ENCODE results near the gene OSBPL1A. TPM values are rescaled to one million over a fixed set of nuclear protein-coding genes. Genes with fewer than 3 reads are reported as not detected.

OSBPL1A gene
- total RNA-seq, 1 donor from 2014 or later, result 18.3 TPM

DNA sequence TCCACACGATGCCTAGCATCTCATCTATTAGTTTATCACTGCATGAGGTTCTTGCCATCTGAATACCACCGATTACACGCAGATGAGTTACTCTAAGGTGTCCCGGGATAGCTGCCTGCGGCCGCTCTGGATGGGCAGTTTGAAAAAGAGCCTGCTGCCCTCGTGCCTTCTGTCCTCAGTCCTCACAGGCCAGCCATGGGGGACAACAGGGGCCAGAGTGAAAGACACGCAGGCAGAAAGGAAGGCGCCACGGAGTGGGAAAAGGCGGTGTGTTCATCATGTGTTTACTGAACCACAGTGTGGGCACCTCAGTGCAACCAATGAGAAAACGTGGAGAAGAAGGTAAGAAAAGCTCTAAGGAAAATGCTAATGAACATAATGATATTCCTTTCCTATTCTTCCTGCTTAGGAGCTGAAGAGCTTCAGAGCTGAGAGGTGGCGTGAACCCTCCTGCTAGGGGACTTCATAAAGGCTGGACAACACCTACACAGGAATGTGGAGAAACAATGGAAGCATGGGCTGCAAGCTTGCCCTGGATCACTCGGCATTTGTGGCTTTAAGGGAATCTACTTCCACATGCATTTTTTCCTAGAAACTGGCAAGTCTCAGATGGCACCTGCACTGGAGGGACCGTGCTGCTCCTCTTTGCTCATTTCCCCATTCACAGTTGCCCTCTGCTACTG is 207.8 kb downstream of the OSBPL1A start:
- H3K27me3 ChIP-seq (ENCODE audit: control insufficient read depth, insufficient read depth, low read length), result no peaks in the 10 kb centered on the region
- DNase-seq (ENCODE audit: low read depth), result no peak
- H3K4me3 ChIP-seq (ENCODE audit: low read depth, low read length), result no peak overlapping the region
- H3K36me3 ChIP-seq (ENCODE audit: control insufficient read depth, insufficient read depth, low read length), result no peaks in the 10 kb centered on the region
- TF ChIP-seq, protein P1, sequence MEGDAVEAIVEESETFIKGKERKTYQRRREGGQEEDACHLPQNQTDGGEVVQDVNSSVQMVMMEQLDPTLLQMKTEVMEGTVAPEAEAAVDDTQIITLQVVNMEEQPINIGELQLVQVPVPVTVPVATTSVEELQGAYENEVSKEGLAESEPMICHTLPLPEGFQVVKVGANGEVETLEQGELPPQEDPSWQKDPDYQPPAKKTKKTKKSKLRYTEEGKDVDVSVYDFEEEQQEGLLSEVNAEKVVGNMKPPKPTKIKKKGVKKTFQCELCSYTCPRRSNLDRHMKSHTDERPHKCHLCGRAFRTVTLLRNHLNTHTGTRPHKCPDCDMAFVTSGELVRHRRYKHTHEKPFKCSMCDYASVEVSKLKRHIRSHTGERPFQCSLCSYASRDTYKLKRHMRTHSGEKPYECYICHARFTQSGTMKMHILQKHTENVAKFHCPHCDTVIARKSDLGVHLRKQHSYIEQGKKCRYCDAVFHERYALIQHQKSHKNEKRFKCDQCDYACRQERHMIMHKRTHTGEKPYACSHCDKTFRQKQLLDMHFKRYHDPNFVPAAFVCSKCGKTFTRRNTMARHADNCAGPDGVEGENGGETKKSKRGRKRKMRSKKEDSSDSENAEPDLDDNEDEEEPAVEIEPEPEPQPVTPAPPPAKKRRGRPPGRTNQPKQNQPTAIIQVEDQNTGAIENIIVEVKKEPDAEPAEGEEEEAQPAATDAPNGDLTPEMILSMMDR (IDR thresholded peaks at IDR 0.05; ENCODE audit: insufficient read depth, low read length, poor library complexity, severe bottlenecking), result no peak

DNA sequence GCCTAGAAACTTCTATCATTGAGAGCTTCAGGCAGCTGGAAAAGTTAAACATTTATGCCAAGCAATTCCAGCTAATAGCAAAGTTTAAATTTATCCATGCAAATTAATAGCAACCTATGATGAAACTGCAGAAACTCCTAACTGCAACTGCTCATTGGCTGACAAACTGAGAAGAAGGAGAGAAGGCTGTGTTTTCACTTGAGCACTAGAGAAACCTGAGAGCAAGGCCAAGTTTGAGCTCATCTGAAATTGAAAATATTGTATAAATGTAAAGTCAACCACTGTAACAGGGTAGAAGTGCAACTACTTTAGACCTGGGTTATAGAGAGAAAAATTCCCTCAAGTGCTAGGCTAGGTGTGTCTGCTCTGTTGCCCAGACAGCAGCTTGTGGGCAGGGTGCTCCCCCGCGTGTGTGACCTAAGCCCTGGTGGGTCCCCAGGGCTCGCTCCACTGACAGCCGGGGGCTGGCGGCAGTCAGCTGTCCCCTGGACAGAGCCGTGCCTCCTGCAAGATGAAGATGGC is 208.6 kb downstream of the OSBPL1A start:
- no peak for DNase-seq (ENCODE audit: low read depth)
- Histone ChIP-seq H3K27me3 (ENCODE audit: control insufficient read depth, insufficient read depth, low read length) (no peaks in the 10 kb centered on the region), H3K4me3 (ENCODE audit: low read depth, low read length) (no peak overlapping the region), H3K36me3 (ENCODE audit: control insufficient read depth, insufficient read depth, low read length) (no peaks in the 10 kb centered on the region)
- TF ChIP-seq, protein P1 (IDR thresholded peaks at IDR 0.05; ENCODE audit: insufficient read depth, low read length, poor library complexity, severe bottlenecking), result no peak

DNA sequence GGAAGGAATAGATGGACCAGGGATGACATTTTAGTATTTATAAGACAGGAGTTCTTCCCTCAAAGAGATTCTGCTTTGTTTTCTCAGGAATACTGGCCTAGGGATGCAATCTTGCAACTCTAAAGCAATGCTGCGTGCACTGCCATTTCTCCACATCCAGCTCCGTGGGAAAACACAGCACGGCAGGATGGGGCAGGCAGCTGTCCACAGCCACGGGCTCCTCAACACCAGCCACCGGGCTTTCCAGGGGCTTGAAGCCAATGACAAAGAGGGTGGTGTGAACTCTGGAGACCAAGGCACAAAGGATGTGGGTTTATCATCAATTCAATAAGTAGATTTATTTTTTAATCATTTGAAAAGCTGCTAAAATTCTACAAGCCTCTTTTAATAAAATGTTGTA is 209.5 kb downstream of the OSBPL1A start:
- TF ChIP-seq, protein P1 (IDR thresholded peaks at IDR 0.05; ENCODE audit: insufficient read depth, low read length, poor library complexity, severe bottlenecking), result no peak
- DNase-seq (ENCODE audit: low read depth), result no peak
- H3K36me3 ChIP-seq (ENCODE audit: control insufficient read depth, insufficient read depth, low read length), result no peaks in the 10 kb centered on the region
- no peaks in the 10 kb centered on the region for H3K27me3 ChIP-seq (ENCODE audit: control insufficient read depth, insufficient read depth, low read length)
- no peak overlapping the region for H3K4me3 ChIP-seq (ENCODE audit: low read depth, low read length)

DNA sequence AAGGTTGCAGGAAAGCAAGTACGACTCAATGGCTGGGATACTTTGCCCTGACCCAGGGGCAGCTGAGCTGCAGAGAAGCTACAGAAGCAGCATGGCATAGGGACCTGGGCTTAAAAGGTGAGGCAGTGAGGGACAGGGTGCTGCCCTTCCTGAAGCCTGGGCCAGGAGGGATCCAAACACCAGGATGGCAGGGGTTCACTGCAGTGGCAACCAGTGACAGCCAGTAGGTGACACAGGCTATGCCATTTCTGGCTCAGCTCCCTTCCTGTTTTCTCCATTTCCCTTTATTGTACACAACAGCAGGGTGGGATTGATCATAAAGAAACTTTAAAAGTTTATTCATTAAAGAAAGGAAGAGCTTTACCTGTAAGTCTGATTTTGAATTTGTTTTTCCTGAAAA is 209.9 kb downstream of the OSBPL1A start:
- DNase-seq (ENCODE audit: low read depth), result no peak
- TF ChIP-seq, protein P1 (IDR thresholded peaks at IDR 0.05; ENCODE audit: insufficient read depth, low read length, poor library complexity, severe bottlenecking), result no peak
- no peaks in the 10 kb centered on the region for H3K27me3 ChIP-seq (ENCODE audit: control insufficient read depth, insufficient read depth, low read length)

DNA sequence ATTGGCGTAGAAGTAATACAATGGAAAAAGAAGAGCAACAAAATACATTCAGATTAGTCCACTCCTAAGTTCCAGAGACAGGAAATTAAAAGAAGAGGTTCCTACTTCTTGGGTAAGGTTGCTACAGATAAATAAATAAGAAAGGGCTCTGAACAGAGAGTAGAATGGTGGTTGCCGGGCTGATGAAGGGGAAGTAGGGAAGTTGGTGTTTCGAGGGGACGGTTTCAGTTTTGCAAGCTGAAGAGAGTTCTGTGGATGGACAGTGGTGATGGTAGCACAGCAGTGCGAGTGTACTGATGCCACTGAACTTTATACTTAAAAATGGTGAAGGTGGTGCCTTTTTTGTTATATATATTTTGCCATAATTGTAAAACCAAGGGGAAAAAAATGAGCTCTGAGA is 210.6 kb downstream of the OSBPL1A start:
- TF ChIP-seq, protein P1 (IDR thresholded peaks at IDR 0.05; ENCODE audit: insufficient read depth, low read length, poor library complexity, severe bottlenecking), result no peak
- no peaks in the 10 kb centered on the region for H3K27me3 ChIP-seq (ENCODE audit: control insufficient read depth, insufficient read depth, low read length)
- no peak for DNase-seq (ENCODE audit: low read depth)

More for the DNA sequence above, 209.9 kb downstream of the OSBPL1A start:
- no peaks in the 10 kb centered on the region for H3K36me3 ChIP-seq (ENCODE audit: control insufficient read depth, insufficient read depth, low read length)
- H3K4me3 ChIP-seq (ENCODE audit: low read depth, low read length), result no peak overlapping the region

DNA sequence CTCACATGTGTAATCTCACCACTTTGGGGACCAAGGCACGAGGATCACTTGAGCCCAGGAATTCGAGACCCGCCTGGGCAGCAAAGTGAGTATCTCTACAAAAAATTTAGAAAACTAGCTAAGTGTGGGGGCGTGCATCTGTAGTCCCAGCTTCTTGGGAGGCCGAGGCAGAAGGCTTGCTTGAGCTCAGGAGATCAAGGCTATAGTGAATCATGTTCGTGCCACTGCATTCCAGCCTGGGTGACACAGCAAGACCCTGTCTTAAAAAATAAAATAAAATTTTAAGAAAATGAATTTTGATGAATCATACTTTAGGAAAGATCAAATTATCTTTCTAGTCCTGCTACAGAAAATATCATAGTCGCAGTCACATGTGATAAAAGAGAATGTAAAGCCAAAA is 211.8 kb downstream of the OSBPL1A start:
- Histone ChIP-seq H3K36me3 (ENCODE audit: control insufficient read depth, insufficient read depth, low read length) (no peaks in the 10 kb centered on the region), H3K4me3 (ENCODE audit: low read depth, low read length) (no peak overlapping the region), H3K27me3 (ENCODE audit: control insufficient read depth, insufficient read depth, low read length) (no peaks in the 10 kb centered on the region)
- TF ChIP-seq, protein P1 (IDR thresholded peaks at IDR 0.05; ENCODE audit: insufficient read depth, low read length, poor library complexity, severe bottlenecking), result no peak
- DNase-seq (ENCODE audit: low read depth), result no peak

More for the DNA sequence above, 210.6 kb downstream of the OSBPL1A start:
- no peaks in the 10 kb centered on the region for H3K36me3 ChIP-seq (ENCODE audit: control insufficient read depth, insufficient read depth, low read length)
- no peak overlapping the region for H3K4me3 ChIP-seq (ENCODE audit: low read depth, low read length)

Measured in kidney epithelial cell (primary cell).